GM06990 (cell line): ENCODE results near the gene FUT8.
A peak's percentile ranks its signal among the peaks of the same experiment; 100 is the strongest.

Experiments used
- DNase-seq: peaks from one replicate; pipeline ENCODE4 v3.0.0-alpha.2; 2011; ENCODE audit not compliant: insufficient read length; ENCODE audit errors: extremely low read depth
- H3K27me3 ChIP-seq: replicated peaks from 2 replicates; pipeline ENCODE4 v1.6.0; 2011; ENCODE audit warnings: low read length; ENCODE audit not compliant: control insufficient read depth, insufficient read depth
- H3K36me3 ChIP-seq: 2 replicates; pipeline ENCODE4 v1.5.1; 2011; ENCODE audit warnings: low read length; ENCODE audit not compliant: control insufficient read depth, insufficient read depth
- H3K4me3 ChIP-seq: replicated peaks from 2 replicates; pipeline ENCODE4 v1.5.1; 2011; ENCODE audit warnings: low read depth, mild to moderate bottlenecking, control low read depth, low read length
- TF ChIP-seq, protein P1 (sequence below): IDR thresholded peaks from 2 replicates; pipeline ENCODE4 v1.5.1; 2011; ENCODE audit warnings: low read length, control low read depth, mild to moderate bottlenecking, inconsistent platforms; ENCODE audit not compliant: insufficient read depth, poor library complexity, severe bottlenecking

FUT8 gene

DNA sequence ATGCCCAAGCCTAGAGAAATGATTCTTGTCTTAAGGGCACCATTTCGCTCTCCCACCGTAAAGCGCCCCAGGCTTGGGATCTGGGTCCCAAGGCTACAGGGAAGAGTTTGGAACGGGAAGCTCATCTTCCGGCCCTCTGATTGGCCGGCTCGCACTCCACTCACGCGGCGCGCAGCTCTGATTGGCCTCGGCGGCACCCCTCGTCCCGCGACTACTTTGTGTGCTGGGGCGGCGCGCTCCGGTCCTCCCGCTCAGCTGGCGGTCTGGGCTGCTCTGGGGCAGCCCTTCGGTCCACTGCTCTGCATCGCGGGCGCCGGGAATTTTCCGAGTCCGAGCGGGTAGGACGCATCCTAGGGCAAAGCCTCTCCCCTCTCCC is 886 bp upstream of the FUT8 start:
- Histone ChIP-seq H3K27me3 (no peaks in the 10 kb centered on the region), H3K36me3 (no peaks in the 10 kb centered on the region), H3K4me3 (peak overlapping the region; percentile 87)
- TF ChIP-seq, protein P1, sequence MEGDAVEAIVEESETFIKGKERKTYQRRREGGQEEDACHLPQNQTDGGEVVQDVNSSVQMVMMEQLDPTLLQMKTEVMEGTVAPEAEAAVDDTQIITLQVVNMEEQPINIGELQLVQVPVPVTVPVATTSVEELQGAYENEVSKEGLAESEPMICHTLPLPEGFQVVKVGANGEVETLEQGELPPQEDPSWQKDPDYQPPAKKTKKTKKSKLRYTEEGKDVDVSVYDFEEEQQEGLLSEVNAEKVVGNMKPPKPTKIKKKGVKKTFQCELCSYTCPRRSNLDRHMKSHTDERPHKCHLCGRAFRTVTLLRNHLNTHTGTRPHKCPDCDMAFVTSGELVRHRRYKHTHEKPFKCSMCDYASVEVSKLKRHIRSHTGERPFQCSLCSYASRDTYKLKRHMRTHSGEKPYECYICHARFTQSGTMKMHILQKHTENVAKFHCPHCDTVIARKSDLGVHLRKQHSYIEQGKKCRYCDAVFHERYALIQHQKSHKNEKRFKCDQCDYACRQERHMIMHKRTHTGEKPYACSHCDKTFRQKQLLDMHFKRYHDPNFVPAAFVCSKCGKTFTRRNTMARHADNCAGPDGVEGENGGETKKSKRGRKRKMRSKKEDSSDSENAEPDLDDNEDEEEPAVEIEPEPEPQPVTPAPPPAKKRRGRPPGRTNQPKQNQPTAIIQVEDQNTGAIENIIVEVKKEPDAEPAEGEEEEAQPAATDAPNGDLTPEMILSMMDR, result no peak
- DNase-seq, result peak; percentile 88

DNA sequence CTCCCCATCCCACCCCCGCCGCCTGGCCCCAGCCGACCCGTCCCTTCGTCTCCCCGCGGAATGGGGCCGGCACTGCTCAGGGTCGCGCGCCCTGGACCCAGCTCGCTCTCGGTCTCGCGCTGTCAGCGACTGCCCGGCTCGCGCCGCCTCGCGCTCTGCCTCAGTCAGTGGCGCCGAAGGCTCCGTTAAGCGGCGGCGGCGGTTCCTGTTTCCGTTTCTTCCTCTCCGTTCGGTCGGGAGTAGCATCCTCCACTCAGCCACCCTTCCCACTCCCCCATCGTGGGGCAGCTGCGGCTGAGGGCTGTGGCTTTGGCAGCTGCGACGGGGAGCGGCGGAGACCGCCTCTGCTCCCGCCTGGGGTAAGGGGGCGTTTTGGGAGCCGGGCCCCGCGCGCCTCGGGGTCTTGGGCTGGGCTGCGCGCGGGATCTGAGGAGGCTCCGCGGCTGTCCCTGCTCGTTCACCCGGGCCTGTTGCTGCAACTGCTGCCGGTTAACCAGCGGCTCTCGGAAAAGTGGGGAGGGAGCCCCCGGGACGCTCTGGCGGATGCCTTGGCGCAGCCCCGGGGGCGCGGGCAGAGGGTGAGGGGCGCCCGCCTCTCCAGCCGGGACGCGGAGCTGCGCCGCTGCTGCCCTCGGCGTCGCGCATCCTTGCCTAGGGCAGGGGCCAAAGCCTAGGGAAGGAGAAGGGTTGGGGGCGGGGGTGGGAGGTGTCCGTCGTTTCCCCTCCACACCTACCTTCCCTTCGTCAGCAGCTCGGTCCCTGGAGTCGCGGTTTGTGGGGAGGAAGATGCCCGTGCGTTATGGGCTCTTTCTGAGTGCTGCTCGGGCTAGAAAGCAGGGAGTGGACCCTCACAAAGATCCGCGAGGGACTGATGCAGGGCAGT is 567 bp downstream of the FUT8 start:
- Histone ChIP-seq H3K36me3 (no peaks in the 10 kb centered on the region), H3K4me3 (peak overlapping the region; percentile 87), H3K27me3 (no peaks in the 10 kb centered on the region)
- TF ChIP-seq, protein P1, result peak; percentile 9
- no peak for DNase-seq

DNA sequence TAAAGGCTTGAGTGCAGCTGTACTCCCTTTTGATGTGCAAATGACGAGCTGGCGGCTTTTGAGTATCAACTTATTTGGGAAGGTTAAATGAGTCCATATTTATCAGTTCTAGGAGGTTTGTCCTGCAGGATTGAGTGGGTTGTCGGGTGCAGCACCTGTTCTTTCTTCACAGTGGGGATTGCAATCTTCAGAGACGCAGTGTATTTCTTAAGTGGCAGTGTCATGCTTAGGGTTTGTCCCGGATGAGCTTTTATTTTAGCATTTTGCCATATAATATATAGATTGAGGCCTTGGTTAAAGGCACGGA is 1.2 kb downstream of the FUT8 start:
- no peaks in the 10 kb centered on the region for H3K27me3 ChIP-seq
- DNase-seq, result no peak
- peak overlapping the region; percentile 87 for H3K4me3 ChIP-seq
- no peaks in the 10 kb centered on the region for H3K36me3 ChIP-seq
- TF ChIP-seq, protein P1, result no peak

DNA sequence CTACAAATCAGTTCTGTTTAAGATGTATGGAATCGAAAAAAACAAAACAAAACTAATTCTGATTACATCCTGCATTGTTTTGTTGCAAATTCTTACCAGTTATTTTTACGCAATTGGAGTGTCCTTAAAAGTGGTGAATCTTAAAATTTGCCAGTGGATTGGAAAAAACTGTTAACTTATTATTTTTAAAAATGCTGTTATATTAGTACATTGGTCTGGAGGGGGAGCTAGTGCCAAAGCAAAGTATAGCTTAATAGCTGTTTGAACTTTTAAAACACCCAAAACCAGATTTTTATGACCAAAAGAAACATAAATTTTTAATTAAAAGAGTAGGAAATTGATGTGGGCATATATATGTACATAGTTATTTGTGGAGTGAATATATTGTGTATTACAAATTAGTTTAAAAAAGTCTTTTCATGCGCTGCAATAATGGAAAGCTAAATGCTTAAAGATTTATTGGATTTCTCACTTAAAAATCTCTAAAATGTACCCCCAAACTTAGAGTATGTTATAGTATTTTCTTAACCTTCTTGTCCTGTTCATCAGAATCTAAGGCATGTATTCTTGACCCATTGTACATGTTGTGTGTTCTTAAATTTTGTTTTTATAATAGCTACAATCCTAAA is 2.5 kb downstream of the FUT8 start:
- no peak for DNase-seq

DNA sequence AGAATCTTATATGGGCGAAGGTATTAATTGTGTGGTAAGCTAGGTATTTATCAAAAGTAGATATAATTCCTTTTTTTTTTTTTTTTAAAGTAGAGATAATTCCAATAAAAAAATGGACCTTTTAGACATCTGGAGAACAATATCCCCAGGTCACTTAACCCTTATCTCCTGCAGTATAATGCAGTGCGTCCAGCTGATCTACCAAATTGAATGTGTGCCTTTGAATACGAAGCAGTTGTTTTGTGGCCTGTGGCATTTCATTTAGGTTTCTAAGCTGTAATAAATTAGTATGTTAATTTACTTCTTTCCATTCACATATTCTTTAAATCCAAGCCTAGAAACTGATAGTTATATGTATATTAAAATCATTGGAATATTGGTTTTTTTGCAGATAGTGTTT is 3.1 kb downstream of the FUT8 start:
- DNase-seq, result no peak
- no peak overlapping the region for H3K4me3 ChIP-seq
- TF ChIP-seq, protein P1, result no peak
- H3K27me3 ChIP-seq, result no peaks in the 10 kb centered on the region
- H3K36me3 ChIP-seq, result no peaks in the 10 kb centered on the region

More for the DNA sequence above, 2.5 kb downstream of the FUT8 start:
- Histone ChIP-seq H3K4me3 (peak overlapping the region; percentile 87), H3K27me3 (no peaks in the 10 kb centered on the region), H3K36me3 (no peaks in the 10 kb centered on the region)
- TF ChIP-seq, protein P1, result peak; percentile 45
